K562 (cell line): ENCODE measurements around the gene MLH3. TPM values are rescaled to one million over a fixed set of nuclear protein-coding genes. Genes with fewer than 3 reads are reported as not detected.

ENCODE experiments used
- ARID2 ChIP-seq: fragments of 450-650 bp; IDR thresholded peaks from 2 replicates; pipeline ENCODE4 v1.6.1; 2017; ENCODE audit warnings: antibody characterized with exemption, mild to moderate bottlenecking
- DDX20 ChIP-seq: fragments of 450-650 bp; IDR thresholded peaks from 2 replicates; pipeline ENCODE4 v1.6.1; 2016; ENCODE audit warnings: missing genetic modification characterization, low read depth, mild to moderate bottlenecking, missing compliant biosample characterization, moderate library complexity
- DIDO1 ChIP-seq: fragments of 450-650 bp; IDR thresholded peaks from 2 replicates; pipeline ENCODE4 v1.6.1; 2016; ENCODE audit warnings: low read depth, missing biosample characterization, missing genetic modification characterization
- E2F3 ChIP-seq: fragments of 250-450 bp; sonication (Bioruptor Pico); IDR thresholded peaks from 2 replicates; pipeline ENCODE4 v1.4.0; 2020; ENCODE audit warnings: mild to moderate bottlenecking
- GTF2E2 ChIP-seq: fragments of 200-800 bp; sonication (Bioruptor generic); IDR thresholded peaks from 2 replicates; pipeline ENCODE4 v1.6.1; 2016; ENCODE audit warnings: missing genetic modification characterization, missing compliant biosample characterization
- JUNB ChIP-seq: fragments of 450-650 bp; formaldehyde crosslinking; conservative IDR thresholded peaks from 2 replicates; pipeline ENCODE4 v1.4.0; 2020; ENCODE audit warnings: mild to moderate bottlenecking
- NCOA6 ChIP-seq: fragments of 450-650 bp; IDR thresholded peaks from 2 replicates; pipeline ENCODE4 v1.6.1; 2017; ENCODE audit warnings: mild to moderate bottlenecking
- PHF21A ChIP-seq: fragments of 450-650 bp; IDR thresholded peaks from 2 replicates; pipeline ENCODE4 v1.6.1; 2017; ENCODE audit warnings: low read depth, borderline replicate concordance
- SMC3 ChIP-seq: conservative IDR thresholded peaks from 2 replicates; pipeline ENCODE4 v1.6.1; 2011; ENCODE audit warnings: low read depth, low read length, improper control_type of control experiment; ENCODE audit not compliant: insufficient read depth
- ZNF695 ChIP-seq: fragments of 450-650 bp; formaldehyde crosslinking; IDR thresholded peaks from 2 replicates; pipeline ENCODE4 v1.4.0; 2020; ENCODE audit warnings: mild to moderate bottlenecking, moderate library complexity
- polyA plus RNA-seq, 8 experiments: library from polyadenylated mRNA; depleted of rRNA in 4 of 8; stranded (reverse) in 5 of 8; unstranded in 3 of 8; fragments of >200 nt; fragmentation: Nextera tagmentation in 2 of 8; fragmentation: Illumina TruSeq in 1 of 8; extraction: Ambion mirVana in 2 of 8; extraction: Trizol in 1 of 8; gene quantifications; 2 replicates each; pipeline versions ENCODE4 v1.2.1 to v1.2.3, GENCODE V29; 2011 to 2014; ENCODE audit warnings: inconsistent platforms in 1 of 8, missing spikeins in 1 of 8
- total RNA-seq, 7 experiments: library from RNA; depleted of rRNA in 6 of 7; stranded (reverse); fragments of >200 nt in 6 of 7; fragmentation: Illumina TruSeq in 2 of 7; extraction: Trizol in 2 of 7; gene quantifications; 2 replicates each; pipeline versions ENCODE4 v1.2.1 to v1.2.3, GENCODE V29; 2011 to 2021; ENCODE audit warnings: low replicate concordance in 1 of 7
- TF ChIP-seq, protein P1 (sequence below): fragments of 450-650 bp; formaldehyde crosslinking; IDR thresholded peaks from 2 replicates; pipeline ENCODE4 v1.4.0; 2020; ENCODE audit warnings: mild to moderate bottlenecking, moderate library complexity
- TF ChIP-seq, protein P2 (sequence below): fragments of 150-350 bp; IDR thresholded peaks from 2 replicates; pipeline ENCODE4 v1.6.1; 2014; ENCODE audit warnings: low read depth, mild to moderate bottlenecking, low read length, borderline replicate concordance
- TF ChIP-seq, protein P3 (sequence below): sonication (generic); formaldehyde crosslinking; IDR thresholded peaks from 2 replicates; pipeline ENCODE4 v1.8.1; 2022; ENCODE audit warnings: missing genetic modification reagents
- TF ChIP-seq, protein P4 (sequence below), 2 experiments: fragments of 450-650 bp; IDR thresholded peaks; 2 replicates each; pipeline ENCODE4 v1.6.1; 2018; ENCODE audit warnings: mild to moderate bottlenecking in 2 of 2, low read depth in 1 of 2; ENCODE audit not compliant: partially characterized antibody in 2 of 2
- TF ChIP-seq, protein P5 (sequence below): fragments of 200-800 bp; sonication (Bioruptor generic); IDR thresholded peaks from 2 replicates; pipeline ENCODE4 v1.6.1; 2017; ENCODE audit warnings: missing genetic modification characterization, missing compliant biosample characterization

The MLH3 gene
- total and polyA plus RNA-seq, 9 of the 15 experiments (the other 6 are each of a cell fraction or from before 2014, with no cell fraction given): 5.9 to 15.3 (median 10.7) TPM

DNA sequence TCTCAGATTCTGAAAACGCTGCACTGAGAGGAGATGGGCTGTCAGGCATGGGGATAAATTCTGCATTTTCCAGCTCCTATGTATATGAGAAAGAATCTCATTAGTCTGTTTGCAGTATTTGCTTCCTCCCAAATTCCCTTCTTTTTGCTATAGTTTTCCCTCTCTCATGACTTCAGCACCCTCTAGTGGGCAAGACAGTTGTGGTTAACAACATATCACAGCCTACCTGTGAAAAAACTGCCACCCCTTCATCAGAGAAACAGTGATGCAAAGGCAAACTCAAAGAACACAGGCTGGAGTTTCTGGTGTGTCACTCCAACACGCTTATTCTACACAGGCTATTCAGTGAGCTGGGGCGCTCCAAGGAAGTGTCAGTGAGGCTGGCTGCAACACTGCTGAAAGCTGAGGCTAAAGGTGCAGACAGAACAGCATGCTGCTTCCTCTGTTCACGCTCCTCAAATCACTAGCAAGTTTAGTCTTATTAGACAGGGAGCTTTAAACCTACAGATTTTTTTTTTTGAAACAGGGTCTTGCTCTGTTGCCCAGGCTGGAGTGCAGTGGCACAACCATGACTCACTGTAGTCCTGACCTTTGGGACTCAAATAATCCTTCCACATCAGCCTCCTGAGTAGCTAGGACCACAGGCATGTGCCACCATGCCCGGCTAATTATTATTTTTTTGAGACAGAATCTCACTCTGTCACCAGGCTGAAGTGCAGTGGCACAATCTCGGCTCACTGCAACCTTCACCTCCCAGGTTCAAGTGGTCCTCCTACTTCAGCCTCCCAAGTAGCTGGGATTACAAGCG, 37.5 kb upstream of the MLH3 start (continued):
- TF ChIP-seq, protein P1, sequence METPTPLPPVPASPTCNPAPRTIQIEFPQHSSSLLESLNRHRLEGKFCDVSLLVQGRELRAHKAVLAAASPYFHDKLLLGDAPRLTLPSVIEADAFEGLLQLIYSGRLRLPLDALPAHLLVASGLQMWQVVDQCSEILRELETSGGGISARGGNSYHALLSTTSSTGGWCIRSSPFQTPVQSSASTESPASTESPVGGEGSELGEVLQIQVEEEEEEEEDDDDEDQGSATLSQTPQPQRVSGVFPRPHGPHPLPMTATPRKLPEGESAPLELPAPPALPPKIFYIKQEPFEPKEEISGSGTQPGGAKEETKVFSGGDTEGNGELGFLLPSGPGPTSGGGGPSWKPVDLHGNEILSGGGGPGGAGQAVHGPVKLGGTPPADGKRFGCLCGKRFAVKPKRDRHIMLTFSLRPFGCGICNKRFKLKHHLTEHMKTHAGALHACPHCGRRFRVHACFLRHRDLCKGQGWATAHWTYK (CRISPR knock-in tag): no peak
- TF ChIP-seq E2F3 (CRISPR knock-in tag) (no peak), NCOA6 (no peak), DDX20 (tag) (no peak), ARID2 (peak; percentile 71; the same call in 1 of the 2 replicates), GTF2E2 (tag) (no peak), PHF21A (no peak), SMC3 (peak; percentile 74; the same call in 1 of the 2 replicates), ZNF695 (CRISPR knock-in tag) (no peak), JUNB (CRISPR knock-in tag) (no peak), DIDO1 (tag) (no peak)
- TF ChIP-seq, protein P2, sequence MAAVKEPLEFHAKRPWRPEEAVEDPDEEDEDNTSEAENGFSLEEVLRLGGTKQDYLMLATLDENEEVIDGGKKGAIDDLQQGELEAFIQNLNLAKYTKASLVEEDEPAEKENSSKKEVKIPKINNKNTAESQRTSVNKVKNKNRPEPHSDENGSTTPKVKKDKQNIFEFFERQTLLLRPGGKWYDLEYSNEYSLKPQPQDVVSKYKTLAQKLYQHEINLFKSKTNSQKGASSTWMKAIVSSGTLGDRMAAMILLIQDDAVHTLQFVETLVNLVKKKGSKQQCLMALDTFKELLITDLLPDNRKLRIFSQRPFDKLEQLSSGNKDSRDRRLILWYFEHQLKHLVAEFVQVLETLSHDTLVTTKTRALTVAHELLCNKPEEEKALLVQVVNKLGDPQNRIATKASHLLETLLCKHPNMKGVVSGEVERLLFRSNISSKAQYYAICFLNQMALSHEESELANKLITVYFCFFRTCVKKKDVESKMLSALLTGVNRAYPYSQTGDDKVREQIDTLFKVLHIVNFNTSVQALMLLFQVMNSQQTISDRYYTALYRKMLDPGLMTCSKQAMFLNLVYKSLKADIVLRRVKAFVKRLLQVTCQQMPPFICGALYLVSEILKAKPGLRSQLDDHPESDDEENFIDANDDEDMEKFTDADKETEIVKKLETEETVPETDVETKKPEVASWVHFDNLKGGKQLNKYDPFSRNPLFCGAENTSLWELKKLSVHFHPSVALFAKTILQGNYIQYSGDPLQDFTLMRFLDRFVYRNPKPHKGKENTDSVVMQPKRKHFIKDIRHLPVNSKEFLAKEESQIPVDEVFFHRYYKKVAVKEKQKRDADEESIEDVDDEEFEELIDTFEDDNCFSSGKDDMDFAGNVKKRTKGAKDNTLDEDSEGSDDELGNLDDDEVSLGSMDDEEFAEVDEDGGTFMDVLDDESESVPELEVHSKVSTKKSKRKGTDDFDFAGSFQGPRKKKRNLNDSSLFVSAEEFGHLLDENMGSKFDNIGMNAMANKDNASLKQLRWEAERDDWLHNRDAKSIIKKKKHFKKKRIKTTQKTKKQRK: no peak
- TF ChIP-seq, protein P3, sequence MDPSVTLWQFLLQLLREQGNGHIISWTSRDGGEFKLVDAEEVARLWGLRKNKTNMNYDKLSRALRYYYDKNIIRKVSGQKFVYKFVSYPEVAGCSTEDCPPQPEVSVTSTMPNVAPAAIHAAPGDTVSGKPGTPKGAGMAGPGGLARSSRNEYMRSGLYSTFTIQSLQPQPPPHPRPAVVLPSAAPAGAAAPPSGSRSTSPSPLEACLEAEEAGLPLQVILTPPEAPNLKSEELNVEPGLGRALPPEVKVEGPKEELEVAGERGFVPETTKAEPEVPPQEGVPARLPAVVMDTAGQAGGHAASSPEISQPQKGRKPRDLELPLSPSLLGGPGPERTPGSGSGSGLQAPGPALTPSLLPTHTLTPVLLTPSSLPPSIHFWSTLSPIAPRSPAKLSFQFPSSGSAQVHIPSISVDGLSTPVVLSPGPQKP (CRISPR knock-in tag): no peak
- TF ChIP-seq, protein P4, sequence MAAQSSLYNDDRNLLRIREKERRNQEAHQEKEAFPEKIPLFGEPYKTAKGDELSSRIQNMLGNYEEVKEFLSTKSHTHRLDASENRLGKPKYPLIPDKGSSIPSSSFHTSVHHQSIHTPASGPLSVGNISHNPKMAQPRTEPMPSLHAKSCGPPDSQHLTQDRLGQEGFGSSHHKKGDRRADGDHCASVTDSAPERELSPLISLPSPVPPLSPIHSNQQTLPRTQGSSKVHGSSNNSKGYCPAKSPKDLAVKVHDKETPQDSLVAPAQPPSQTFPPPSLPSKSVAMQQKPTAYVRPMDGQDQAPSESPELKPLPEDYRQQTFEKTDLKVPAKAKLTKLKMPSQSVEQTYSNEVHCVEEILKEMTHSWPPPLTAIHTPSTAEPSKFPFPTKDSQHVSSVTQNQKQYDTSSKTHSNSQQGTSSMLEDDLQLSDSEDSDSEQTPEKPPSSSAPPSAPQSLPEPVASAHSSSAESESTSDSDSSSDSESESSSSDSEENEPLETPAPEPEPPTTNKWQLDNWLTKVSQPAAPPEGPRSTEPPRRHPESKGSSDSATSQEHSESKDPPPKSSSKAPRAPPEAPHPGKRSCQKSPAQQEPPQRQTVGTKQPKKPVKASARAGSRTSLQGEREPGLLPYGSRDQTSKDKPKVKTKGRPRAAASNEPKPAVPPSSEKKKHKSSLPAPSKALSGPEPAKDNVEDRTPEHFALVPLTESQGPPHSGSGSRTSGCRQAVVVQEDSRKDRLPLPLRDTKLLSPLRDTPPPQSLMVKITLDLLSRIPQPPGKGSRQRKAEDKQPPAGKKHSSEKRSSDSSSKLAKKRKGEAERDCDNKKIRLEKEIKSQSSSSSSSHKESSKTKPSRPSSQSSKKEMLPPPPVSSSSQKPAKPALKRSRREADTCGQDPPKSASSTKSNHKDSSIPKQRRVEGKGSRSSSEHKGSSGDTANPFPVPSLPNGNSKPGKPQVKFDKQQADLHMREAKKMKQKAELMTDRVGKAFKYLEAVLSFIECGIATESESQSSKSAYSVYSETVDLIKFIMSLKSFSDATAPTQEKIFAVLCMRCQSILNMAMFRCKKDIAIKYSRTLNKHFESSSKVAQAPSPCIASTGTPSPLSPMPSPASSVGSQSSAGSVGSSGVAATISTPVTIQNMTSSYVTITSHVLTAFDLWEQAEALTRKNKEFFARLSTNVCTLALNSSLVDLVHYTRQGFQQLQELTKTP (IDR thresholded peaks at IDR 0.05; ENCODE audit: low read depth in 1 of 2, partially characterized antibody in 2 of 2): no peak
- TF ChIP-seq, protein P5, sequence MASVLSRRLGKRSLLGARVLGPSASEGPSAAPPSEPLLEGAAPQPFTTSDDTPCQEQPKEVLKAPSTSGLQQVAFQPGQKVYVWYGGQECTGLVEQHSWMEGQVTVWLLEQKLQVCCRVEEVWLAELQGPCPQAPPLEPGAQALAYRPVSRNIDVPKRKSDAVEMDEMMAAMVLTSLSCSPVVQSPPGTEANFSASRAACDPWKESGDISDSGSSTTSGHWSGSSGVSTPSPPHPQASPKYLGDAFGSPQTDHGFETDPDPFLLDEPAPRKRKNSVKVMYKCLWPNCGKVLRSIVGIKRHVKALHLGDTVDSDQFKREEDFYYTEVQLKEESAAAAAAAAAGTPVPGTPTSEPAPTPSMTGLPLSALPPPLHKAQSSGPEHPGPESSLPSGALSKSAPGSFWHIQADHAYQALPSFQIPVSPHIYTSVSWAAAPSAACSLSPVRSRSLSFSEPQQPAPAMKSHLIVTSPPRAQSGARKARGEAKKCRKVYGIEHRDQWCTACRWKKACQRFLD (CRISPR knock-in tag): no peak
